ENCODE data around the gene NPTN.
"Not testable (repeated sequence)": the region's sequence is repeated elsewhere in the genome, so short reads cannot be mapped to it uniquely, and the experiment has no call there.

Gene NPTN

GRCh38 chr15:73570355-73571032 lies 62.7 kb downstream of the NPTN start:
- no peak for DNase-seq

GRCh38 chr15:73569361-73569760 lies 63.8 kb downstream of the NPTN start:
- no peak for DNase-seq

GRCh38 chr15:73568564-73569280 lies 64.5 kb downstream of the NPTN start:
- no peak for DNase-seq

- DNase-seq, result no peak
Measured at GRCh38 chr15:73567020-73567419, 66.2 kb downstream of the NPTN start.

GRCh38 chr15:73564255-73564654 lies 68.9 kb downstream of the NPTN start:
- peak; percentile 35 for DNase-seq

- DNase-seq, result peak; percentile 75
Measured at GRCh38 chr15:73560501-73561117, 72.6 kb downstream of the NPTN start.

- no peak for DNase-seq
Measured at GRCh38 chr15:73558529-73558928, 74.7 kb downstream of the NPTN start.

- DNase-seq, result no peak
Measured at GRCh38 chr15:73555080-73555479, 78.1 kb downstream of the NPTN start.

- peak; percentile 28 for DNase-seq
Measured at GRCh38 chr15:73550190-73550589, 83.0 kb downstream of the NPTN start.

- DNase-seq, result not testable (repeated sequence)
Measured at GRCh38 chr15:73548925-73549324, 84.3 kb downstream of the NPTN start.

GRCh38 chr15:73541479-73541878 lies 91.7 kb downstream of the NPTN start:
- DNase-seq, result no peak

GRCh38 chr15:73540161-73540560 lies 93.0 kb downstream of the NPTN start:
- no peak for DNase-seq

GRCh38 chr15:73539212-73540128 lies 93.7 kb downstream of the NPTN start:
- no peak for DNase-seq

GRCh38 chr15:73538563-73539211 lies 94.5 kb downstream of the NPTN start:
- DNase-seq, result no peak

- DNase-seq, result no peak
Measured at GRCh38 chr15:73538123-73538522, 95.1 kb downstream of the NPTN start.

- DNase-seq, result no peak
Measured at GRCh38 chr15:73530649-73531048, 102.5 kb downstream of the NPTN start.

- DNase-seq, result no peak
Measured at GRCh38 chr15:73527598-73527997, 105.6 kb downstream of the NPTN start.

GRCh38 chr15:73524919-73525318 lies 108.3 kb downstream of the NPTN start:
- no peak for DNase-seq

GRCh38 chr15:73522011-73522410 lies 111.2 kb downstream of the NPTN start:
- DNase-seq, result no peak

GRCh38 chr15:73518876-73519733 lies 114.1 kb downstream of the NPTN start:
- DNase-seq, result no peak

- no peak for DNase-seq
Measured at GRCh38 chr15:73518180-73518862, 114.9 kb downstream of the NPTN start.
